HG03460 (cell line): ENCODE measurements around the gene KRTAP10-2.

Experiments used
- ATAC-seq: cut with Tn5 transposase; IDR thresholded peaks from one replicate; pipeline ENCODE4 v1.9.1; 2021; ENCODE audit not compliant: unreplicated experiment

KRTAP10-2 gene

GRCh38 chr21:44540741-44541288 is 10.5 kb downstream of the KRTAP10-2 start:
- no peak for ATAC-seq

- ATAC-seq: no peak
Observed at GRCh38 chr21:44539991-44540666, 11.2 kb downstream of the KRTAP10-2 start, which contains the start of gene KRTAP10-1. KRTAP10-1 (minus strand) TSS chr21:44540195; CDS start chr21:44540150, 45 bp downstream.

GRCh38 chr21:44539046-44539445 is 12.3 kb downstream of the KRTAP10-2 start:
- ATAC-seq: no peak

GRCh38 chr21:44537930-44538911 is 13.1 kb downstream of the KRTAP10-2 start:
- ATAC-seq: no peak

- no peak for ATAC-seq
Observed at GRCh38 chr21:44535963-44536362, 15.3 kb downstream of the KRTAP10-2 start.

- no peak for ATAC-seq
Observed at GRCh38 chr21:44534688-44535087, 16.6 kb downstream of the KRTAP10-2 start.

- ATAC-seq: no peak
Observed at GRCh38 chr21:44533891-44534627, 17.2 kb downstream of the KRTAP10-2 start.

GRCh38 chr21:44533121-44533890 is 18.0 kb downstream of the KRTAP10-2 start:
- ATAC-seq: no peak

GRCh38 chr21:44532712-44533111 is 18.6 kb downstream of the KRTAP10-2 start:
- no peak for ATAC-seq

- no peak for ATAC-seq
Observed at GRCh38 chr21:44531606-44532564, 19.4 kb downstream of the KRTAP10-2 start.

GRCh38 chr21:44530903-44531605 is 20.3 kb downstream of the KRTAP10-2 start:
- no peak for ATAC-seq

GRCh38 chr21:44530221-44530902 is 20.9 kb downstream of the KRTAP10-2 start:
- ATAC-seq: no peak

- ATAC-seq: no peak
Observed at GRCh38 chr21:44529503-44530125, 21.7 kb downstream of the KRTAP10-2 start.

- no peak for ATAC-seq
Observed at GRCh38 chr21:44529011-44529421, 22.3 kb downstream of the KRTAP10-2 start.

- ATAC-seq: no peak
Observed at GRCh38 chr21:44528634-44528995, 22.7 kb downstream of the KRTAP10-2 start.

- ATAC-seq: no peak
Observed at GRCh38 chr21:44527983-44528633, 23.2 kb downstream of the KRTAP10-2 start.
